Adrenal gland (tissue), 12 donors: ENCODE measurements around the gene MYMK. TPM values are rescaled to one million over a fixed set of nuclear protein-coding genes. Genes with fewer than 3 reads are reported as not detected.
A peak's percentile ranks its signal among the peaks of the same experiment; 100 is the strongest.

Experiments
- DNase-seq, 7 donors: peaks; one replicate each; pipeline ENCODE4 v3.0.0-alpha.2; 2019 to 2020
- H3K27ac ChIP-seq, 5 donors: fragments of 200-600 bp; sonication (generic) in 4 of 5; 1 replicate in 3 of 5; 2 replicates in 2 of 5; pipeline versions ENCODE4 v1.5.1 to v1.8.0; 2016 to 2020; ENCODE audit warnings: mild to moderate bottlenecking in 1 of 5
- H3K27me3 ChIP-seq: fragments of 200-600 bp; 2 replicates; pipeline ENCODE4 v1.8.0; 2021
- H3K36me3 ChIP-seq, 2 donors: fragments of 200-600 bp; replicated peaks in 1 of 2; 1 replicate in 1 of 2; 2 replicates in 1 of 2; pipeline versions ENCODE4 v1.5.1 to v1.8.0; 2018 to 2022
- H3K4me1 ChIP-seq, 2 donors: fragments of 200-600 bp; replicated peaks in 1 of 2; 1 replicate in 1 of 2; 2 replicates in 1 of 2; pipeline versions ENCODE4 v1.5.1 to v1.8.0; 2018 to 2021
- H3K4me3 ChIP-seq, 4 donors: fragments of 200-600 bp; sonication (generic) in 3 of 4; one replicate each; pipeline ENCODE4 v1.5.1; 2016 to 2018
- H3K9me3 ChIP-seq, 3 donors: fragments of 200-600 bp; sonication (generic) in 1 of 3; replicated peaks in 1 of 3; 1 replicate in 2 of 3; 2 replicates in 1 of 3; pipeline versions ENCODE4 v1.5.1 to v1.8.0; 2016 to 2021
- CTCF ChIP-seq, 6 experiments: fragments of 450-650 bp in 4 of 6; fragments of 200-600 bp in 2 of 6; sonication (generic) in 1 of 6; IDR thresholded peaks; 1 replicate in 5 of 6; 2 replicates in 1 of 6; pipeline versions ENCODE4 v1.5.1 to v1.8.0; 2016 to 2021; ENCODE audit warnings: antibody characterized with exemption in 6 of 6, mild to moderate bottlenecking in 2 of 6, moderate library complexity in 1 of 6
- POLR2A ChIP-seq, 2 donors: fragments of 450-650 bp; IDR thresholded peaks; one replicate each; pipeline ENCODE4 v1.6.1; 2017; ENCODE audit warnings: antibody characterized with exemption in 2 of 2, mild to moderate bottlenecking in 2 of 2, moderate library complexity in 1 of 2
- WGBS, 4 donors: extraction: QIAGEN DNeasy Blood & Tissue Kit in 2 of 4; methylation state at CpG; one replicate each; pipeline versions ENCODE4 v1.1.5 to v1.1.7; 2013 to 2017; 5-methylcytosine and 5-hydroxymethylcytosine counted together
- intact Hi-C, 2 donors: fragments of 100-400 bp; cut with DNase I; formaldehyde crosslinking; loops; one replicate each; pipeline versions ENCODE4 v1.14.1 to v1.15.0; 2022 to 2023
- polyA plus RNA-seq, 3 donors: library from polyadenylated mRNA; stranded (reverse); fragments of 200-250 nt in 2 of 3; fragments of 350-450 nt in 1 of 3; fragmentation: Illumina TruSeq in 1 of 3; extraction: RNeasy Lipid Tissue Mini Kit (QIAGEN cat#74804) in 1 of 3; gene quantifications; one replicate each; pipeline ENCODE4 v1.2.3, GENCODE V29; 2013 to 2014
- total RNA-seq, 9 donors: library from RNA; depleted of rRNA in 4 of 9; stranded (reverse); fragments of >200 nt in 4 of 9; fragments of 120-200 nt in 1 of 9; fragmentation: NEBNext Ultra II Directional in 1 of 9; extraction: Animal tissue kit (Norgen Biotek cat#: 25700) in 1 of 9; gene quantifications; one replicate each; pipeline versions ENCODE4 v1.1.0 to v1.2.4, GENCODE V29; 2013 to 2023
- donor health status: healthy with polysubstance abuse.
- donor health status: Bipolar disorder and iron deficiency.
- donor health status: DM: yes; HTN: yes; CAD: no.
- donor health status: DM: no; HTN: no; CAD: no.
- donor health status: DM: no; HTN: no; CAD: no.
- donor health status: DM: yes; HTN: yes; CAD: no.

The MYMK gene
- total and polyA plus RNA-seq, 12 donors: not detected

DNA sequence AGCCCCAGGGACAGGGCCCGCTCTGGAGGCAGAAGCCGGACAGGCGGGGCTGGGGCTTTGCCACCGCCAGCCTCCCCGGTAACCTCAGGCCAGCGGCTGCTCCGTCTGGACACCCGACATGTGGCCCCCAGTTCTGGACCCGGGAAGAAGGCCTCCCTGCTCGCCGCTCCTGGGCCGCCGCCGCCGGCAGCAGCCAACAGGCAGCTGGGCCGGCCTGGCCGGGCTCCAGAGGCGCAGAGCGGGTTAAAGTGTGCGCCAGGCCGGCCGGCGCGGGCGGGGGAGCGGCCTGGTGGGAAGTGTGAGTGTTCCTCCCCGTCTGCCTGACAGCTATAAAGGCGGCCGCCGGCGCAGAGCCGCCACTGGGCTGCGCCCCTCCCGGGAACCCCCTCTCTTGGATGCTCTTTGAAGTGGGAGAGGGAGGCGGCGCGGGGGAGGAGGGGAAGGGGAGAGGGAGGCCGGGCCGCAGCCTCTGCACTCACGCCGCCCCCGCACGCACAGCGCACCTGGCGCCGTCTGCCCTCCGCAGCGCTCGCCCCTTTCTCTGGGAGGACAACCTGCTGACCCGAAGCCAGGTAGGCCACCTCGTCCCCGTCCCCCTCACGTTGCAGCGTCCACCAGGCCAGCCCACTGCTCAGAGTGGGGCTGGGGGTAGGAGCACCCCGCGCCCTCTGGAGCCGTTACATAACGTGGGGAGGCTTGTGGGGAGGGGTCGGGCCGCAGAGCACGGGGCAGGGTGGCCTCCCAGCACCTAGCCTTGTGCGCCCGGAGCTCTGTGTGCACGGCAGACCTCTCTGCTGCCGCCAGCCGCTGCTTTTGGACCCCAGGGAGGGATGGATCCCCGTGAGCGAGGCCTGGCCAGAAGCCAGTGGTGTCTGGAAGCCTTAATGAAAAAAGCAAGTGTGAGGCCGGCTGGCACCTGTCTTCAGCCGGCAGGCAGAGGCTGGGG is 9.9 kb upstream of the MYMK start, which contains the start of gene ADAMTSL2:
TSS of gene ADAMTSL2 (plus strand) at position 359 of the 946 bp plus-strand sequence. CDS start 2,009 bp downstream, outside the sequence.
- DNase-seq: peak; percentile 56 to 81 (median 67)
- intact Hi-C loops: loop anchor here in 1 of 2 donors (10.0 kb wide), 1 partner anchor 190 kb away; no protein-coding TSS in a partner anchor
- TF ChIP-seq POLR2A (IDR thresholded peaks at IDR 0.05) (peak in 1 of 2 donors; percentile 14), CTCF (IDR thresholded peaks at IDR 0.05) (no peak)
- Histone ChIP-seq H3K4me1 (peaks cover 7 to 37% of the 10 kb centered on the region in 2 donors), H3K27me3 (peaks cover 4% of the 10 kb centered on the region), H3K36me3 (no peaks in the 10 kb centered on the region), H3K9me3 (no peaks in the 10 kb centered on the region), H3K27ac (peak within 1 kb of the TSS in 4 of 5 donors; percentile 10 to 85 (median 70)), H3K4me3 (peak within 1 kb of the TSS in 3 of 4 donors; percentile 18 to 45 (median 23))
- WGBS, 4 donors: 6 to 12% (median 9%) methylated on average over 43 to 70 of the region's 70 CpGs; no CpG with 5 or more reads in 1 of the 4 donors

DNA sequence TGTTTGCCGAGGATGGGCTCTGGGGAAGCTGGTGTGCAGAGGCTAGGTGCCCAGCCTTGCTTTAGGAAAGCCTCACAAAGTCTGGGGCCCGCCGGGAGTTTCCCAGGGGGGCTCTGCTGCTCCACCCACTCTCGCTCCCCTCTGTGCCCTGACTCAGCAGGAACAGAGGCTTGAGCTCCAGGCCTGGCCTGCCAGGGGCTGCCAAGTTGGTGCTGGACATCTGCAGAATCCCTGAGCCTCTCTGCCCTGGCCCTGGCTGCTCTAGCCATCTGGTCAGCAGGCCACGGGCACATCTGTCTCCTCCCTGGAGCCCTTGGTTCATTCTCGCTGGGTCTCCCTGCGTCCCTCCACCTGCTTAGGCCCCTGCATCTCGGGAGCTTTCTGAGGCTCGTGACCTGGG is 9.1 kb upstream of the MYMK start:
- DNase-seq: no peak
- Histone ChIP-seq H3K9me3 (no peaks in the 10 kb centered on the region), H3K4me1 (peaks cover 7 to 34% of the 10 kb centered on the region in 2 donors), H3K36me3 (no peaks in the 10 kb centered on the region), H3K27ac (peak overlapping the region in 3 of 5 donors; percentile 10 to 85 (median 71)), H3K27me3 (peaks cover 4% of the 10 kb centered on the region), H3K4me3 (peak overlapping the region in 1 of 4 donors; percentile 45)
- TF ChIP-seq POLR2A (IDR thresholded peaks at IDR 0.05) (no peak), CTCF (IDR thresholded peaks at IDR 0.05) (no peak)
- WGBS, 4 donors: 50 to 69% (median 59%) methylated on average over 4 to 9 of the region's 9 CpGs
- intact Hi-C loops: loop anchor here in 1 of 2 donors (10.0 kb wide), 1 partner anchor 191 kb away; no protein-coding TSS in a partner anchor

DNA sequence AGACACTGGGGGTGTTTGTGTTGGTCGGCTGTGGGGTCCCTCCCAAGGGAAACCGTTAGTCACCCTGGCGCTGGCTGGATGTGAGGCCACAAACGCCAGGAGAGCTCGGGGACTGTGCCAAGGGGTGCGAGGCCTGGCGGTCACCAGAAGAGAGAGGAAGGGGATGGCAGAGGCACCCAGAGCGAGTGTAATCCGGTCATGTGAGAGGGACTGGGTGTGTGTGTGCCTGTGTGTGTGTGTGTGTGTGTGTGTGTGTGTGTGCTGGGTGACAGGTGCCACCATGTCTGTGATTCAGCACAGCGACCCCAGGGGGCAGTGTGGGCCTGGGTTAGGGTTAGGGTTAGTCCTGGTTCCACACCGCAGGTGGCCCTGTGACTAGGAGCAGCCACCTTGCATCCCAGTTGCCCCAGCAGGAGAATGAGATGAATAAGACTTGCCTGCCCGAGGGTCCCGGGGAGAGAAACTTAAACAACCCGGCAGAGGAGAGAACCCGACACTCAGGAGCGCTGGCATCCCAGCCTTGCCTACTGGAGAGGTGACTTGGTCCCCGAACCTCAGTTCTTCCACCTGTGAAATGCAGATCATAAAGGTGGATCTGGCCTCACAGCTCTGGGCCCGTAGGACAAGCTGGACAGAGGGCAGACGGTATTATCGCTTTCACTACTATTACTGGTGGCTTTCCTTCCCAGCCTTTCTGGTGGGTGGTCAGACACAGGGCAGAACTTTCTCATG is 8.3 kb upstream of the MYMK start:
- Histone ChIP-seq H3K27me3 (peaks cover 4% of the 10 kb centered on the region), H3K4me1 (peaks cover 7 to 29% of the 10 kb centered on the region in 2 donors), H3K36me3 (no peaks in the 10 kb centered on the region), H3K9me3 (no peaks in the 10 kb centered on the region), H3K4me3 (no peak overlapping the region), H3K27ac (peak overlapping the region in 2 of 5 donors; percentile 71 to 85)
- 61 to 81% (median 75%) methylated on average over 14 to 20 of the region's 20 CpGs for WGBS, 4 donors
- intact Hi-C loops: loop anchor here in 1 of 2 donors (10.0 kb wide), 1 partner anchor 192 kb away; no protein-coding TSS in a partner anchor
- no peak for TF ChIP-seq POLR2A (IDR thresholded peaks at IDR 0.05)
- peak in 5 of 6 experiments; percentile 16 to 84 (median 62) for TF ChIP-seq CTCF (IDR thresholded peaks at IDR 0.05)
- DNase-seq: peak; percentile 52 to 89 (median 69)
